ENCODE measurements around the gene EDIL3. TPM values are rescaled to one million over a fixed set of nuclear protein-coding genes. Genes with fewer than 3 reads are reported as not detected.

The EDIL3 gene
- total and polyA plus RNA-seq, 2 experiments from 2014 or later: 18.2 to 42.4 TPM

DNA sequence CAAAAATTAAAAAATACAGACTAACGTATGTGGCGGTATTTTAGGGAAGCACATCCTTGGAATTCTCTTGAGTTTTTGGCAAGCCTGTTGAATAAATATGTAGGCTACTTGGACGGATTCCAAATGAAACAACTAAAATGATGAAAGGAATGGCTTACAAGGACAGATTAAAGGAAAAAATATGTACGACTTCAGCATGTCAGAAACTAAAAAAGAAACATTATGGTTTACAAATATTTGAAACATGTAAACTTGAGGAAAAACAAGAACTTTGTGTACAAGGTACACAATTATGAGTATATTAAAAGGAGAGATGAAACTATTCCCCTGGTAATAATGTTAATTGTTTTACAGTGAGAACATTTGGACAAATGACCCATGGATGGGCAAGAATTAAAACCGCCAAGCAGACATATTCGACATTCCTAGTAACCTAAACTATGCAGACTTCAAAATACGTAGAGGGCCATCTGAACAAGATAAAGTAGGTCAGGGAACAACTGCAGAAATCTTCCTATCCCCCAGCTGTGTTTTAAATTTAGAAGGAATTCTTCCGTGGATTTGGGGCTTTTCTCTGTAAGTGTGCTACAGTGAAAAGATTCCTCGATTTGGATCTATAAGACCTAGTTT is 12.5 kb downstream of the EDIL3 start:
- no peak overlapping the region for H2AFZ ChIP-seq
- 76% methylated on average over 9 of the region's 9 CpGs for WGBS (ENCODE audit: low lambda C conversion rate, missing lambda C conversion rate)
- H3K4me1 ChIP-seq (ENCODE audit: insufficient read depth): no peaks in the 10 kb centered on the region
- H3K9me2 ChIP-seq (replicated peaks; ENCODE audit: insufficient read depth): no peaks in the 10 kb centered on the region
- H3K4me3 ChIP-seq: no peak overlapping the region
- H3K36me3 ChIP-seq (replicated peaks; ENCODE audit: insufficient read depth, low read depth): no peaks in the 10 kb centered on the region
- no peaks in the 10 kb centered on the region for H3K79me2 ChIP-seq
- no peaks in the 10 kb centered on the region for H3K27me3 ChIP-seq
- no peak for TF ChIP-seq EZH2 (IDR thresholded peaks at IDR 0.05; ENCODE audit: borderline replicate concordance)
- TF ChIP-seq, protein P1, sequence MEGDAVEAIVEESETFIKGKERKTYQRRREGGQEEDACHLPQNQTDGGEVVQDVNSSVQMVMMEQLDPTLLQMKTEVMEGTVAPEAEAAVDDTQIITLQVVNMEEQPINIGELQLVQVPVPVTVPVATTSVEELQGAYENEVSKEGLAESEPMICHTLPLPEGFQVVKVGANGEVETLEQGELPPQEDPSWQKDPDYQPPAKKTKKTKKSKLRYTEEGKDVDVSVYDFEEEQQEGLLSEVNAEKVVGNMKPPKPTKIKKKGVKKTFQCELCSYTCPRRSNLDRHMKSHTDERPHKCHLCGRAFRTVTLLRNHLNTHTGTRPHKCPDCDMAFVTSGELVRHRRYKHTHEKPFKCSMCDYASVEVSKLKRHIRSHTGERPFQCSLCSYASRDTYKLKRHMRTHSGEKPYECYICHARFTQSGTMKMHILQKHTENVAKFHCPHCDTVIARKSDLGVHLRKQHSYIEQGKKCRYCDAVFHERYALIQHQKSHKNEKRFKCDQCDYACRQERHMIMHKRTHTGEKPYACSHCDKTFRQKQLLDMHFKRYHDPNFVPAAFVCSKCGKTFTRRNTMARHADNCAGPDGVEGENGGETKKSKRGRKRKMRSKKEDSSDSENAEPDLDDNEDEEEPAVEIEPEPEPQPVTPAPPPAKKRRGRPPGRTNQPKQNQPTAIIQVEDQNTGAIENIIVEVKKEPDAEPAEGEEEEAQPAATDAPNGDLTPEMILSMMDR (IDR thresholded peaks at IDR 0.05; ENCODE audit: poor library complexity): no peak
- TF ChIP-seq EZH2phosphoT487 (IDR thresholded peaks at IDR 0.05; ENCODE audit: low read depth, severe bottlenecking, unreplicated experiment): no peak
- H3K9me3 ChIP-seq (ENCODE audit: low read depth): no peaks in the 10 kb centered on the region
- H3K4me2 ChIP-seq: peak overlapping the region; percentile 50
- no peaks in the 10 kb centered on the region for H4K20me1 ChIP-seq (ENCODE audit: insufficient read depth, poor library complexity, severe bottlenecking)
- no peak for DNase-seq (ENCODE audit: low spot score)
- peak overlapping the region; percentile 9 for H3K27ac ChIP-seq

DNA sequence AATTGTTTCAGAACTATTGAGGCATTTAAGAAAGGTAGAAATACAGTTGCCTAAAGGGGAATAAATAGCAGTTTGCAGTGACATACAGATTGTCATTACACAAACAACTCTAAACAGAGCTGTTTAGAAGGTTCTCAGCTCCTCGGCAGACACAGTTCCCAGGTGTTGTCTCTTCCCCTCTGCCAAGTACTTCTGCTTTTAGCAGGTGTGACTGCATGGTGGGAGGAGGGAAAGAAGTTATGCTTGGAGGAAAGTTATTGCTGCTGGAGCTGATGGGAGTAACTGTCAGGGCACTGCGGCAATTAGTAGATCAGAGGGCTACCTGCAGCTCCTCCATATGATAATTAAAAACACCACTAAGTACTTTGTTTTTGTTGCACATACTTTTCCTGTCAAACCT is 14.5 kb downstream of the EDIL3 start:
- no peak overlapping the region for H3K27ac ChIP-seq
- H3K9me3 ChIP-seq (ENCODE audit: low read depth): no peaks in the 10 kb centered on the region
- H2AFZ ChIP-seq: no peak overlapping the region
- H3K79me2 ChIP-seq: no peaks in the 10 kb centered on the region
- no peaks in the 10 kb centered on the region for H4K20me1 ChIP-seq (ENCODE audit: insufficient read depth, poor library complexity, severe bottlenecking)
- no peak overlapping the region for H3K4me2 ChIP-seq
- WGBS (ENCODE audit: low lambda C conversion rate, missing lambda C conversion rate): 58% methylated on average over 2 of the region's 2 CpGs
- TF ChIP-seq EZH2phosphoT487 (IDR thresholded peaks at IDR 0.05; ENCODE audit: low read depth, severe bottlenecking, unreplicated experiment): no peak
- TF ChIP-seq, protein P1 (IDR thresholded peaks at IDR 0.05; ENCODE audit: poor library complexity): no peak
- TF ChIP-seq EZH2 (IDR thresholded peaks at IDR 0.05; ENCODE audit: borderline replicate concordance): no peak
- H3K4me3 ChIP-seq: no peak overlapping the region
- DNase-seq (ENCODE audit: low spot score): no peak
- no peaks in the 10 kb centered on the region for H3K4me1 ChIP-seq (ENCODE audit: insufficient read depth)
- H3K36me3 ChIP-seq (replicated peaks; ENCODE audit: insufficient read depth, low read depth): no peaks in the 10 kb centered on the region
- no peaks in the 10 kb centered on the region for H3K27me3 ChIP-seq
- no peaks in the 10 kb centered on the region for H3K9me2 ChIP-seq (replicated peaks; ENCODE audit: insufficient read depth)

DNA sequence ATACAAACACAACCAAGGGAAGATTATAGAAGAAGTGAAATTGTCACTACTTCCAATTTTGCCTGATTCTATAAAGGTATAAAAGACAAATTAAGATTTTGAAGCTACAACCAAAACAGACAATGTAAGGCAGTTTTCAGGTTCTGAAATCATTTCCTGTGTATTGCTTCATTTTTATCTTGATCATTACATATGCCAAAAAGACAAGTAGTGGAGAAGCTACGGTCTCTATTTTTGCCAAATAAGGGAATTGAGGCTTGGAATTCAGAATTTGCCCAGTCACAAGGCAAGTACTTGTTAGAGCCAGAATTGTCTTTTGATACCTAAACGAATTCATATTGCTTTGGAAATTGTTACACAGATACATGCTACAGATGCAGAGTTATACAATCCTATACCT is 20.6 kb downstream of the EDIL3 start:
- no peaks in the 10 kb centered on the region for H3K9me3 ChIP-seq (ENCODE audit: low read depth)
- TF ChIP-seq EZH2 (IDR thresholded peaks at IDR 0.05; ENCODE audit: borderline replicate concordance) (no peak), EZH2phosphoT487 (IDR thresholded peaks at IDR 0.05; ENCODE audit: low read depth, severe bottlenecking, unreplicated experiment) (no peak)
- TF ChIP-seq, protein P1 (IDR thresholded peaks at IDR 0.05; ENCODE audit: poor library complexity): no peak
- DNase-seq (ENCODE audit: low spot score): no peak
- H3K27ac ChIP-seq: no peak overlapping the region
- WGBS (ENCODE audit: low lambda C conversion rate, missing lambda C conversion rate): 96% methylated on average over 2 of the region's 2 CpGs
- no peak overlapping the region for H3K4me2 ChIP-seq
- H3K79me2 ChIP-seq: no peaks in the 10 kb centered on the region
- no peaks in the 10 kb centered on the region for H3K9me2 ChIP-seq (replicated peaks; ENCODE audit: insufficient read depth)
- no peak overlapping the region for H2AFZ ChIP-seq
- H3K4me3 ChIP-seq: no peak overlapping the region
- no peaks in the 10 kb centered on the region for H4K20me1 ChIP-seq (ENCODE audit: insufficient read depth, poor library complexity, severe bottlenecking)
- no peaks in the 10 kb centered on the region for H3K36me3 ChIP-seq (replicated peaks; ENCODE audit: insufficient read depth, low read depth)
- no peaks in the 10 kb centered on the region for H3K27me3 ChIP-seq
- no peaks in the 10 kb centered on the region for H3K4me1 ChIP-seq (ENCODE audit: insufficient read depth)

All from hepatocyte (in vitro differentiated cells).